Prostate gland (tissue), 2 donors: ENCODE measurements around the gene VIPAS39.

Source experiments
- POLR2A ChIP-seq: fragments of 450-650 bp; IDR thresholded peaks from one replicate; pipeline ENCODE4 v1.6.1; 2016; ENCODE audit warnings: antibody characterized with exemption, mild to moderate bottlenecking
- POLR2AphosphoS5 ChIP-seq: sonication (generic); formaldehyde crosslinking; IDR thresholded peaks from one replicate; pipeline ENCODE4 v1.6.1; 2017; ENCODE audit warnings: antibody characterized with exemption
- TF ChIP-seq, protein P1 (sequence below), 4 experiments: fragments of 200-600 bp in 2 of 4; fragments of 450-650 bp in 2 of 4; sonication (generic) in 2 of 4; IDR thresholded peaks; 1 replicate in 3 of 4; 2 replicates in 1 of 4; pipeline ENCODE4 v1.5.1; 2016 to 2019; ENCODE audit warnings: antibody characterized with exemption in 4 of 4, mild to moderate bottlenecking in 2 of 4, moderate library complexity in 2 of 4

GRCh38 chr14:77421201-77421600 is 36.2 kb downstream of the VIPAS39 start:
- TF ChIP-seq POLR2A (no peak), POLR2AphosphoS5 (no peak)
- TF ChIP-seq, protein P1, sequence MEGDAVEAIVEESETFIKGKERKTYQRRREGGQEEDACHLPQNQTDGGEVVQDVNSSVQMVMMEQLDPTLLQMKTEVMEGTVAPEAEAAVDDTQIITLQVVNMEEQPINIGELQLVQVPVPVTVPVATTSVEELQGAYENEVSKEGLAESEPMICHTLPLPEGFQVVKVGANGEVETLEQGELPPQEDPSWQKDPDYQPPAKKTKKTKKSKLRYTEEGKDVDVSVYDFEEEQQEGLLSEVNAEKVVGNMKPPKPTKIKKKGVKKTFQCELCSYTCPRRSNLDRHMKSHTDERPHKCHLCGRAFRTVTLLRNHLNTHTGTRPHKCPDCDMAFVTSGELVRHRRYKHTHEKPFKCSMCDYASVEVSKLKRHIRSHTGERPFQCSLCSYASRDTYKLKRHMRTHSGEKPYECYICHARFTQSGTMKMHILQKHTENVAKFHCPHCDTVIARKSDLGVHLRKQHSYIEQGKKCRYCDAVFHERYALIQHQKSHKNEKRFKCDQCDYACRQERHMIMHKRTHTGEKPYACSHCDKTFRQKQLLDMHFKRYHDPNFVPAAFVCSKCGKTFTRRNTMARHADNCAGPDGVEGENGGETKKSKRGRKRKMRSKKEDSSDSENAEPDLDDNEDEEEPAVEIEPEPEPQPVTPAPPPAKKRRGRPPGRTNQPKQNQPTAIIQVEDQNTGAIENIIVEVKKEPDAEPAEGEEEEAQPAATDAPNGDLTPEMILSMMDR (IDR thresholded peaks at IDR 0.05) = no peak
